ENCODE results near the gene CCDC9. TPM values are rescaled to one million over a fixed set of nuclear protein-coding genes. Genes with fewer than 3 reads are reported as not detected.
A peak's percentile ranks its signal among the peaks of the same experiment; 100 is the strongest.

CCDC9 gene
- polyA plus RNA-seq, 3 donors = 6.3 to 10.0 (median 7.6) TPM

DNA sequence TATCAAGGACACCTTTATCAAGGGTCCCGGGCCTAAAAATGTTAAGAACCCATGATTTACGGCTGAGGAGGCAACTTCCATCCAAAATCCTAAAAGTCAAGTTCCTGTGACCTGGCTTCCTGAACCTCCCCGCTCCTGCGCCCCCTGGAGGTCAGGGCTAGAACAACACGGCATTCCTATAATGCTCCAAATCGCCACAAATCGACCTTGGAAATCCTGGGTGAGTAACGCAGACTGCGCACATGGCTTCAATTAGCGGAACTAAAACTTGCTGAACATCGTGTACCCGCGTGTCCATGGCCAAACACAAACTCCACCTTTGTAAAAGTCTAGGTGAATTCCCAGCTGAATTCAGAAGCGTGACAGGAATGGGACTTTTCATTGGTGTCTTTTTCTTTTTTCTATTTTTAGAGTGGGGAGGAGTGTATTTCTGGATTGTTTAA lies 49.0 kb downstream of the CCDC9 start:
- Mint-ChIP-seq H3K4me1 (peaks cover 44% of the 10 kb centered on the region), H3K9me3 (peaks cover 0 to 2% (median 0%) of the 10 kb centered on the region in 7 donors), H3K36me3 (peaks cover 3 to 4% of the 10 kb centered on the region in 2 donors), H3K4me3 (peak overlapping the region in 1 of 2 donors; percentile 23), H3K27ac (peak overlapping the region in 3 of 7 donors; percentile 16 to 63 (median 42)), H3K27me3 (ENCODE audit: low read depth in 3 of 3) (peaks cover 7 to 24% (median 19%) of the 10 kb centered on the region in 3 donors)
- H4K20me1 ChIP-seq (ENCODE audit: insufficient read depth, low read length) = peaks cover 7% of the 10 kb centered on the region
- peak; percentile 78 to 94 (median 80) for DNase-seq
- WGBS (ENCODE audit: insufficient coverage) = 6% methylated on average over 13 of the region's 14 CpGs
- H3K4me2 ChIP-seq (replicated peaks; ENCODE audit: extremely low read depth, low read length, poor library complexity, severe bottlenecking) = no peak overlapping the region
- H2AFZ ChIP-seq (ENCODE audit: insufficient read depth, low read depth, low read length, poor library complexity, severe bottlenecking) = no peak overlapping the region
- H3K79me2 ChIP-seq (ENCODE audit: insufficient read depth, low read length) = peaks cover 10% of the 10 kb centered on the region
- no peaks in the 10 kb centered on the region for H3K36me3 ChIP-seq (replicated peaks in 1 of 2; ENCODE audit: control insufficient read depth in 1 of 2, insufficient read depth in 2 of 2, low read length in 2 of 2)
- H3K9ac ChIP-seq (ENCODE audit: insufficient read depth, low read length, poor library complexity, severe bottlenecking) = no peak overlapping the region
- no peak overlapping the region for H3K4me3 ChIP-seq (replicated peaks in 1 of 3; ENCODE audit: low read depth in 2 of 3, low read length in 3 of 3)
- TF ChIP-seq, protein P1, sequence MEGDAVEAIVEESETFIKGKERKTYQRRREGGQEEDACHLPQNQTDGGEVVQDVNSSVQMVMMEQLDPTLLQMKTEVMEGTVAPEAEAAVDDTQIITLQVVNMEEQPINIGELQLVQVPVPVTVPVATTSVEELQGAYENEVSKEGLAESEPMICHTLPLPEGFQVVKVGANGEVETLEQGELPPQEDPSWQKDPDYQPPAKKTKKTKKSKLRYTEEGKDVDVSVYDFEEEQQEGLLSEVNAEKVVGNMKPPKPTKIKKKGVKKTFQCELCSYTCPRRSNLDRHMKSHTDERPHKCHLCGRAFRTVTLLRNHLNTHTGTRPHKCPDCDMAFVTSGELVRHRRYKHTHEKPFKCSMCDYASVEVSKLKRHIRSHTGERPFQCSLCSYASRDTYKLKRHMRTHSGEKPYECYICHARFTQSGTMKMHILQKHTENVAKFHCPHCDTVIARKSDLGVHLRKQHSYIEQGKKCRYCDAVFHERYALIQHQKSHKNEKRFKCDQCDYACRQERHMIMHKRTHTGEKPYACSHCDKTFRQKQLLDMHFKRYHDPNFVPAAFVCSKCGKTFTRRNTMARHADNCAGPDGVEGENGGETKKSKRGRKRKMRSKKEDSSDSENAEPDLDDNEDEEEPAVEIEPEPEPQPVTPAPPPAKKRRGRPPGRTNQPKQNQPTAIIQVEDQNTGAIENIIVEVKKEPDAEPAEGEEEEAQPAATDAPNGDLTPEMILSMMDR (IDR thresholded peaks at IDR 0.05) = peak; percentile 96
- intact Hi-C loops (cut with micrococcal nuclease) = loop anchor here in 1 of 2 donors (5.0 kb wide), 1 partner anchor 42 kb away; the partner anchor contains the start of gene DHX34
- no peak overlapping the region for H3K27ac ChIP-seq (ENCODE audit: low read depth in 1 of 2, low read length in 2 of 2)
- H3K27me3 ChIP-seq (ENCODE audit: control insufficient read depth in 2 of 2, insufficient read depth in 2 of 2, low read length in 2 of 2) = no peaks in the 10 kb centered on the region
- H3K4me1 ChIP-seq (ENCODE audit: control insufficient read depth in 1 of 2, insufficient read depth in 2 of 2, low read length in 2 of 2) = peaks cover 45 to 60% of the 10 kb centered on the region in 2 donors
- no peaks in the 10 kb centered on the region for H3K9me3 ChIP-seq (replicated peaks in 1 of 2; ENCODE audit: control insufficient read depth in 1 of 2, insufficient read depth in 1 of 2, low read length in 2 of 2)

DNA sequence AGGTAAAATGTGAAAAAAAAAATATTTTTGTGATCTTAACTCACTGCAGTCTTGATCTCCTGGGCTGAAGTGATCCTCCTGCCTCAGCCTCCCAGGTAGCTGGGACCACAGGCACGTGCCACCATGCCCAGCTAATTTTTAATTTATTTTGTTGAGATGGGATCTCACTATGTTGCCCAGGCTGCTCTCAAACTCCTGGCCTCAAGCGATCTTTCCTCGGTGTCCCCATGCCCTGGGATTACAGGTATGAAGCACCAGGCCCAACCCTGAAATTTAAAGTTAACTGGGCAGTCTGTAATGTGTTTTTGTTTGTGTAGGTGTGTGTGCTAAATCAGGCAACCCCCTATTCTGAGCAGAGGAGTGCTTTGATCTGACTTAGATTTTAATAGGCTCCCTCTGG lies 50.0 kb downstream of the CCDC9 start:
- Histone ChIP-seq H4K20me1 (ENCODE audit: insufficient read depth, low read length) (peaks cover 16% of the 10 kb centered on the region), H3K27me3 (ENCODE audit: control insufficient read depth in 2 of 2, insufficient read depth in 2 of 2, low read length in 2 of 2) (no peaks in the 10 kb centered on the region), H3K27ac (ENCODE audit: low read depth in 1 of 2, low read length in 2 of 2) (no peak overlapping the region), H3K4me1 (ENCODE audit: control insufficient read depth in 1 of 2, insufficient read depth in 2 of 2, low read length in 2 of 2) (peaks cover 55 to 63% of the 10 kb centered on the region in 2 donors), H3K79me2 (ENCODE audit: insufficient read depth, low read length) (peaks cover 20% of the 10 kb centered on the region), H3K4me2 (replicated peaks; ENCODE audit: extremely low read depth, low read length, poor library complexity, severe bottlenecking) (no peak overlapping the region), H2AFZ (ENCODE audit: insufficient read depth, low read depth, low read length, poor library complexity, severe bottlenecking) (no peak overlapping the region), H3K9me3 (replicated peaks in 1 of 2; ENCODE audit: control insufficient read depth in 1 of 2, insufficient read depth in 1 of 2, low read length in 2 of 2) (no peaks in the 10 kb centered on the region), H3K36me3 (replicated peaks in 1 of 2; ENCODE audit: control insufficient read depth in 1 of 2, insufficient read depth in 2 of 2, low read length in 2 of 2) (no peaks in the 10 kb centered on the region), H3K4me3 (replicated peaks in 1 of 3; ENCODE audit: low read depth in 2 of 3, low read length in 3 of 3) (no peak overlapping the region), H3K9ac (ENCODE audit: insufficient read depth, low read length, poor library complexity, severe bottlenecking) (no peak overlapping the region)
- DNase-seq = no peak
- TF ChIP-seq, protein P1 (IDR thresholded peaks at IDR 0.05) = no peak
- 100% methylated on average over 1 of the region's 3 CpGs for WGBS (ENCODE audit: insufficient coverage)
- intact Hi-C loops (cut with micrococcal nuclease) = loop anchor here in 1 of 2 donors (5.0 kb wide), 1 partner anchor 41 kb away; the partner anchor contains the start of gene DHX34
- H3K27me3 Mint-ChIP-seq (ENCODE audit: low read depth in 3 of 3) = peaks cover 9 to 23% (median 14%) of the 10 kb centered on the region in 3 donors
- peak overlapping the region in 2 of 7 donors; percentile 5 for H3K27ac Mint-ChIP-seq
- H3K4me1 Mint-ChIP-seq = peaks cover 48% of the 10 kb centered on the region
- H3K4me3 Mint-ChIP-seq = peak overlapping the region in 1 of 2 donors; percentile 26
- peaks cover 0 to 3% (median 0%) of the 10 kb centered on the region in 7 donors for H3K9me3 Mint-ChIP-seq
- peaks cover 13 to 14% of the 10 kb centered on the region in 2 donors for H3K36me3 Mint-ChIP-seq
